SU-DHL-6 (cell line): ENCODE data around the gene DOCK10.

Experiments
- EZH2phosphoT487 ChIP-seq: fragments of 200-600 bp; sonication (generic), shearing (Covaris generic); conservative IDR thresholded peaks from 2 replicates; pipeline ENCODE4 v1.6.1; 2018; ENCODE audit warnings: mild to moderate bottlenecking, antibody characterized with exemption, low read length, moderate library complexity, mixed read lengths
- TF ChIP-seq, protein P1 (sequence below): fragments of 200-600 bp; sonication (generic); IDR thresholded peaks from one replicate; pipeline ENCODE4 v1.5.1; 2017; ENCODE audit warnings: antibody characterized with exemption, mild to moderate bottlenecking, low read length, moderate library complexity; ENCODE audit not compliant: insufficient read depth, poor library complexity, severe bottlenecking

DNA sequence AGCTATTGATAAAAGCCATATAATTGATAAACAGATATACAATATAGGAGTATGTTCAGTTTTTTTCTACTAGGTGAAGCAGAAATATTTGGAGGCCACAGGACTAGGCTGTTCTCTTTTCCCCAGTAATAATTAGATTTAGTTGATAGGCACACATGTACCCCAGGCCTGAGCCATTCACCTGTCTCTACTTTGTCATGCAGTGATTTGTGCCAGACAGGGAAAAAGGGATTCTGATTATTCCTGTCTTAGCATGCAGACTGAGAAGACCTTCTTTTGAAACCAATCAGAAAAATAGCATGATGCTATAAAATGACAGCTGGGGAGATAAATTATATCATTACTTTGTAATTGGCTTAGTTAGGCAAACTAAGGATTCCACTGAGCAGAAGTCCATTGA is 94.3 kb downstream of the DOCK10 start:
- TF ChIP-seq EZH2phosphoT487: no peak
- TF ChIP-seq, protein P1, sequence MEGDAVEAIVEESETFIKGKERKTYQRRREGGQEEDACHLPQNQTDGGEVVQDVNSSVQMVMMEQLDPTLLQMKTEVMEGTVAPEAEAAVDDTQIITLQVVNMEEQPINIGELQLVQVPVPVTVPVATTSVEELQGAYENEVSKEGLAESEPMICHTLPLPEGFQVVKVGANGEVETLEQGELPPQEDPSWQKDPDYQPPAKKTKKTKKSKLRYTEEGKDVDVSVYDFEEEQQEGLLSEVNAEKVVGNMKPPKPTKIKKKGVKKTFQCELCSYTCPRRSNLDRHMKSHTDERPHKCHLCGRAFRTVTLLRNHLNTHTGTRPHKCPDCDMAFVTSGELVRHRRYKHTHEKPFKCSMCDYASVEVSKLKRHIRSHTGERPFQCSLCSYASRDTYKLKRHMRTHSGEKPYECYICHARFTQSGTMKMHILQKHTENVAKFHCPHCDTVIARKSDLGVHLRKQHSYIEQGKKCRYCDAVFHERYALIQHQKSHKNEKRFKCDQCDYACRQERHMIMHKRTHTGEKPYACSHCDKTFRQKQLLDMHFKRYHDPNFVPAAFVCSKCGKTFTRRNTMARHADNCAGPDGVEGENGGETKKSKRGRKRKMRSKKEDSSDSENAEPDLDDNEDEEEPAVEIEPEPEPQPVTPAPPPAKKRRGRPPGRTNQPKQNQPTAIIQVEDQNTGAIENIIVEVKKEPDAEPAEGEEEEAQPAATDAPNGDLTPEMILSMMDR: no peak
